NCI-H69 (cell line): Measurements from ENCODE around the gene CNTN5.
"Not testable (repeated sequence)": the region's sequence is repeated elsewhere in the genome, so short reads cannot be mapped to it uniquely, and the experiment has no call there.

ENCODE experiments used
- DNase-seq: peaks from one replicate; lab custom pipeline; 2025; lab: John Stamatoyannopoulos, UW

The CNTN5 gene

GRCh38 chr11:99020352-99021225, at the start of gene CNTN5:
Gene CNTN5 (plus strand): TSS chr11:99020949.
- DNase-seq: peak; percentile 96

GRCh38 chr11:98979205-98979604, 41.5 kb upstream of the CNTN5 start:
- DNase-seq: peak; percentile 96

GRCh38 chr11:99015634-99016454, 4.9 kb upstream of the CNTN5 start:
- DNase-seq: peak; percentile 79

GRCh38 chr11:99019696-99020095, 1.1 kb upstream of the CNTN5 start:
- peak; percentile 76 for DNase-seq

- no peak for DNase-seq
Observed at GRCh38 chr11:99037057-99037456, 16.3 kb downstream of the CNTN5 start.

GRCh38 chr11:99063331-99063730, 42.6 kb downstream of the CNTN5 start:
- peak; percentile 12 for DNase-seq

GRCh38 chr11:99065121-99065520, 44.4 kb downstream of the CNTN5 start:
- DNase-seq: no peak

GRCh38 chr11:99066618-99067317, 46.0 kb downstream of the CNTN5 start:
- DNase-seq: peak; percentile 92

GRCh38 chr11:99068832-99069231, 48.1 kb downstream of the CNTN5 start:
- peak; percentile 66 for DNase-seq

GRCh38 chr11:99069856-99070444, 49.2 kb downstream of the CNTN5 start:
- DNase-seq: peak; percentile 96

- DNase-seq: peak; percentile 33
Observed at GRCh38 chr11:99079576-99079975, 58.8 kb downstream of the CNTN5 start.

GRCh38 chr11:99080154-99080553, 59.4 kb downstream of the CNTN5 start:
- DNase-seq: no peak

GRCh38 chr11:99098258-99098657, 77.5 kb downstream of the CNTN5 start:
- DNase-seq: peak; percentile 7

- peak; percentile 7 for DNase-seq
Observed at GRCh38 chr11:99098751-99099150, 78.0 kb downstream of the CNTN5 start.

- peak; percentile 61 for DNase-seq
Observed at GRCh38 chr11:99117603-99118002, 96.9 kb downstream of the CNTN5 start.

GRCh38 chr11:99133862-99134261, 113.1 kb downstream of the CNTN5 start:
- not testable (repeated sequence) for DNase-seq

GRCh38 chr11:99135508-99135907, 114.8 kb downstream of the CNTN5 start:
- no peak for DNase-seq

GRCh38 chr11:99142237-99142636, 121.5 kb downstream of the CNTN5 start:
- DNase-seq: no peak

GRCh38 chr11:99148352-99148751, 127.6 kb downstream of the CNTN5 start:
- DNase-seq: peak; percentile 50

GRCh38 chr11:99154277-99154676, 133.5 kb downstream of the CNTN5 start:
- DNase-seq: no peak

GRCh38 chr11:99160447-99160846, 139.7 kb downstream of the CNTN5 start:
- peak; percentile 76 for DNase-seq

GRCh38 chr11:99162819-99163218, 142.1 kb downstream of the CNTN5 start:
- DNase-seq: no peak
